GM21447 (cell line): Measurements from ENCODE around the gene DAAM1.

Source experiments
- ATAC-seq: cut with Tn5 transposase; IDR thresholded peaks from one replicate; pipeline ENCODE4 v1.9.1; 2021; ENCODE audit not compliant: unreplicated experiment

Gene DAAM1

GRCh38 chr14:59415836-59416602 is 227.6 kb downstream of the DAAM1 start:
- ATAC-seq, result no peak

GRCh38 chr14:59417311-59417710 is 228.8 kb downstream of the DAAM1 start:
- no peak for ATAC-seq

GRCh38 chr14:59419303-59419702 is 230.8 kb downstream of the DAAM1 start:
- no peak for ATAC-seq
